Stomach (tissue), 4 donors: ENCODE measurements around the gene PDIA5.

Experiments
- POLR2AphosphoS5 ChIP-seq, 3 donors: sonication (generic); formaldehyde crosslinking; IDR thresholded peaks; one replicate each; pipeline ENCODE4 v1.6.1; 2016; ENCODE audit warnings: antibody characterized with exemption in 3 of 3
- TF ChIP-seq, protein P1 (sequence below), 7 experiments: fragments of 450-650 bp in 4 of 7; fragments of 200-600 bp in 3 of 7; sonication (generic) in 3 of 7; IDR thresholded peaks; one replicate each; pipeline ENCODE4 v1.5.1; 2016 to 2019; ENCODE audit warnings: antibody characterized with exemption in 7 of 7, control low read depth in 2 of 7, mild to moderate bottlenecking in 1 of 7

DNA sequence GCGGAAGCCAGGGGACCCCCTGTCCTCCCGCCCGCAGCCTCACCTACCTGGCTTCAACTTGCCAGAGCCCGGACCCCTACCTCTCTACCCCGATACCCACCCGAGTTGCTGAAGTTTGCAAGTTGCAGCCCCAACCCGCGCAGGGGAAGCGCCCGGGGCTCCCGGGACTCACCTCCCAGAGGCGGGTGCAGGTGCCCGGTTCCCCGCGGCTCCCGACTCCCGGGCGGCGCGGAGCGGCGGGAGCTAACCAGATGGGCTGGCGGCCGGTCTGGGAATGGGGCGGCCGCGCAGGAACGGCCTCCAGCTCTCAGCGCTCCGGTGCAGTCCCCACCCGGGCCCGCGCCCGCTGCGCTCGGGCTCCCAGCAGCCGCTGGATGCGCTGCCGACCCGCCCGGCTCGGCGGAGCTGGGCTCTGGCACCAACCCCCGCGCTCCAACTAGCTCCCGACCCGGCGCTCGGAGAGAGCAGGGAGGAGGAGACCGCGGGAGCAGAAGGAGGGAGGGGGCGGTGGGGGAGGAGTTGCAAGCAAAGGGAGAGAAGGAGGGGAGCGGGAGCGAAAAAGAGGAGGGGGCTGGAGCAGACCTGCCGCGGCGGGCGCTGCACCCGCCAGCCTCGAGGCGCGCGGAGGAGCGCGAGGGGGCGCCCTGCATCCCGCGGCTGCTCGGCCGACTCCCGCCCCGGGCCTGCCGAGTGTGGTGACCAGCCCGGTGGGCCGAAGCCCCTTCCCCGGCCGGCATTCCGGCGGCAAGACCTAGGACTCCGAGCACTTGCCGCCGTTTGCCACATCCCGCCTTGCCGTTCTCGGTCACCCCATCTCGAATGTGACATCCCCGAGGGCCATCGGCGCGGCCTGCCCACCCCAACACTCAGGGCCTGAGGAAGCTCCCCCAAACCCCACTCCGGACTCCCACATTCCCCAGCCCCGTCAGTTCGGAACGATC, 39.3 kb upstream of the PDIA5 start, which contains the start of gene SEMA5B:
- TF ChIP-seq POLR2AphosphoS5 (IDR thresholded peaks at IDR 0.05): no peak
- TF ChIP-seq, protein P1, sequence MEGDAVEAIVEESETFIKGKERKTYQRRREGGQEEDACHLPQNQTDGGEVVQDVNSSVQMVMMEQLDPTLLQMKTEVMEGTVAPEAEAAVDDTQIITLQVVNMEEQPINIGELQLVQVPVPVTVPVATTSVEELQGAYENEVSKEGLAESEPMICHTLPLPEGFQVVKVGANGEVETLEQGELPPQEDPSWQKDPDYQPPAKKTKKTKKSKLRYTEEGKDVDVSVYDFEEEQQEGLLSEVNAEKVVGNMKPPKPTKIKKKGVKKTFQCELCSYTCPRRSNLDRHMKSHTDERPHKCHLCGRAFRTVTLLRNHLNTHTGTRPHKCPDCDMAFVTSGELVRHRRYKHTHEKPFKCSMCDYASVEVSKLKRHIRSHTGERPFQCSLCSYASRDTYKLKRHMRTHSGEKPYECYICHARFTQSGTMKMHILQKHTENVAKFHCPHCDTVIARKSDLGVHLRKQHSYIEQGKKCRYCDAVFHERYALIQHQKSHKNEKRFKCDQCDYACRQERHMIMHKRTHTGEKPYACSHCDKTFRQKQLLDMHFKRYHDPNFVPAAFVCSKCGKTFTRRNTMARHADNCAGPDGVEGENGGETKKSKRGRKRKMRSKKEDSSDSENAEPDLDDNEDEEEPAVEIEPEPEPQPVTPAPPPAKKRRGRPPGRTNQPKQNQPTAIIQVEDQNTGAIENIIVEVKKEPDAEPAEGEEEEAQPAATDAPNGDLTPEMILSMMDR (IDR thresholded peaks at IDR 0.05): peak in 3 of 7 experiments; percentile 27 to 47 (median 29)
